H1 (cell line): ENCODE results near the gene BCAS3.

Source experiments
- CTCF ChIP-seq, 3 experiments: IDR thresholded peaks; 1 replicate in 2 of 3; 2 replicates in 1 of 3; pipeline versions ENCODE4 v1.5.1 to v1.6.1; 2011; ENCODE audit warnings: low read length in 3 of 3, mild to moderate bottlenecking in 3 of 3, inconsistent platforms in 2 of 3, low read depth in 1 of 3, moderate library complexity in 1 of 3; ENCODE audit not compliant: insufficient read depth in 1 of 3; ENCODE audit errors: control extremely low read depth in 1 of 3
- POLR2A ChIP-seq, 2 experiments: IDR thresholded peaks; 1 replicate in 1 of 2; 2 replicates in 1 of 2; pipeline ENCODE4 v1.6.1; 2011; ENCODE audit warnings: low read depth in 2 of 2, low read length in 2 of 2, mild to moderate bottlenecking in 2 of 2; ENCODE audit errors: control extremely low read depth in 1 of 2
- YY1 ChIP-seq: IDR thresholded peaks from 2 replicates; pipeline ENCODE4 v1.6.1; 2011; ENCODE audit warnings: low read depth, mild to moderate bottlenecking, low read length

GRCh38 chr17:61397086-61397842, 719.6 kb downstream of the BCAS3 start:
- no peak for TF ChIP-seq CTCF (IDR thresholded peaks at IDR 0.05; ENCODE audit: control extremely low read depth in 1 of 3, insufficient read depth in 1 of 3, low read depth in 1 of 3, low read length in 3 of 3)
- TF ChIP-seq YY1 = no peak
- TF ChIP-seq POLR2A (IDR thresholded peaks at IDR 0.05; ENCODE audit: control extremely low read depth in 1 of 2, low read depth in 2 of 2, low read length in 2 of 2) = no peak
